Measurements from ENCODE around the gene ZNF213.

ZNF213 gene

GRCh38 chr16:3155972-3156371 lies 21.1 kb downstream of the ZNF213 start:
- TF ChIP-seq CTCF (IDR thresholded peaks at IDR 0.05; ENCODE audit: low read depth, low read length, missing control alignments), result no peak

GRCh38 chr16:3157229-3158025 lies 22.6 kb downstream of the ZNF213 start:
- TF ChIP-seq CTCF (IDR thresholded peaks at IDR 0.05; ENCODE audit: low read depth, low read length, missing control alignments), result no peak
- no peak for DNase-seq (ENCODE audit: low read depth)
- peak overlapping the region; percentile 49 for H3K4me3 ChIP-seq (ENCODE audit: low read depth, low read length)

More at GRCh38 chr16:3155972-3156371, 21.1 kb downstream of the ZNF213 start:
- no peak for DNase-seq (ENCODE audit: low read depth)
- no peak overlapping the region for H3K4me3 ChIP-seq (ENCODE audit: low read depth, low read length)

- no peak for TF ChIP-seq CTCF (IDR thresholded peaks at IDR 0.05; ENCODE audit: low read depth, low read length, missing control alignments)
- DNase-seq (ENCODE audit: low read depth), result no peak
- H3K4me3 ChIP-seq (ENCODE audit: low read depth, low read length), result peak overlapping the region; percentile 49
These were observed 23.2 kb downstream of the ZNF213 start for GRCh38 chr16:3158026-3158509.

GRCh38 chr16:3158510-3159314 lies 23.9 kb downstream of the ZNF213 start:
- peak overlapping the region; percentile 56 for H3K4me3 ChIP-seq (ENCODE audit: low read depth, low read length)
- TF ChIP-seq CTCF (IDR thresholded peaks at IDR 0.05; ENCODE audit: low read depth, low read length, missing control alignments), result no peak
- DNase-seq (ENCODE audit: low read depth), result no peak

GRCh38 chr16:3161235-3162018 lies 26.6 kb downstream of the ZNF213 start:
- TF ChIP-seq CTCF (IDR thresholded peaks at IDR 0.05; ENCODE audit: low read depth, low read length, missing control alignments), result no peak
- H3K4me3 ChIP-seq (ENCODE audit: low read depth, low read length), result no peak overlapping the region
- no peak for DNase-seq (ENCODE audit: low read depth)

GRCh38 chr16:3164121-3164991 lies 29.5 kb downstream of the ZNF213 start:
- DNase-seq (ENCODE audit: low read depth), result no peak
- H3K4me3 ChIP-seq (ENCODE audit: low read depth, low read length), result no peak overlapping the region
- TF ChIP-seq CTCF (IDR thresholded peaks at IDR 0.05; ENCODE audit: low read depth, low read length, missing control alignments), result no peak

Data from GM12864 (cell line).